Loucy (cell line): ENCODE measurements around the gene AFAP1L1.

Source experiments
- CTCF ChIP-seq: fragments of 200-600 bp; sonication (generic); conservative IDR thresholded peaks from 2 replicates; pipeline ENCODE4 v1.5.1; 2014; ENCODE audit warnings: mild to moderate bottlenecking, antibody characterized with exemption, low read length
- EZH2phosphoT487 ChIP-seq: fragments of 200-600 bp; IDR thresholded peaks from 2 replicates; pipeline ENCODE4 v1.6.1; 2018; ENCODE audit warnings: antibody characterized with exemption, mild to moderate bottlenecking, moderate library complexity, borderline replicate concordance

GRCh38 chr5:149379818-149380374 lies 108.2 kb downstream of the AFAP1L1 start:
- TF ChIP-seq CTCF: no peak
- no peak for TF ChIP-seq EZH2phosphoT487
